ENCODE data around the gene FAM120AOS. TPM values are rescaled to one million over a fixed set of nuclear protein-coding genes. Genes with fewer than 3 reads are reported as not detected.

FAM120AOS gene
- total and polyA plus RNA-seq, 8 donors, result 41.2 to 60.0 (median 55.6) TPM

GRCh38 chr9:93496285-93496684 is 42.9 kb upstream of the FAM120AOS start:
- intact Hi-C loops (cut with DNase I), result no loop called here
- Histone ChIP-seq H3K9me3 (no peaks in the 10 kb centered on the region), H3K27me3 (no peaks in the 10 kb centered on the region), H3K27ac (no peak overlapping the region), H3K4me1 (peaks cover 0 to 29% of the 10 kb centered on the region in 2 donors), H3K4me3 (no peak overlapping the region), H3K36me3 (peaks cover 0 to 63% of the 10 kb centered on the region in 2 donors)
- DNase-seq, result no peak
- ATAC-seq, result no peak
- no peak for TF ChIP-seq CTCF (IDR thresholded peaks at IDR 0.05)

DNA sequence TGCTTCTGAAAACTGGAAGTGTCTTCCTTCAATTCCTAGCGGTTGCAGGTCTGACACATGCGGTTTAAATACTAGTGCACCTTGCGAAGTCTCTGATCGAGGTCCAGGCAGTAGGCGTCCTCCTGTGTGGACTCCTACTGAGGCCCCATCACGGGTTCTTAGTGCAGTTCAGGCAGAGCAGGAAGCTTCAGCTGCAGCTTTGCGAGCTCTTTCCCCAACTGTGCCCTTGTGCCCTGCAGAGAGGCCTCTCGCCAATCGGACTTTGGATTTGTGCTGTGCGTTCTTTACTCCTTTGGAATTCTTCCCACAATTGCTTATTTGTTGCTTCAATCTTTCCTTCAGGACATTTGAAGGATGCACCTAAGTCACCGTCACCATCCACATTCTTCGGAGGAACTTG is 40.6 kb upstream of the FAM120AOS start:
- H3K27me3 ChIP-seq, result no peaks in the 10 kb centered on the region
- H3K4me1 ChIP-seq, result peaks cover 0 to 29% of the 10 kb centered on the region in 2 donors
- no peak for TF ChIP-seq CTCF (IDR thresholded peaks at IDR 0.05)
- H3K36me3 ChIP-seq, result peaks cover 0 to 50% of the 10 kb centered on the region in 2 donors
- H3K4me3 ChIP-seq, result no peak overlapping the region
- no peak for DNase-seq
- no peak overlapping the region for H3K27ac ChIP-seq
- ATAC-seq, result no peak
- H3K9me3 ChIP-seq, result no peaks in the 10 kb centered on the region
- intact Hi-C loops (cut with DNase I), result no loop called here

- H3K27me3 ChIP-seq, result no peaks in the 10 kb centered on the region
- no peak overlapping the region for H3K27ac ChIP-seq
- intact Hi-C loops (cut with DNase I), result no loop called here
- no peaks in the 10 kb centered on the region for H3K9me3 ChIP-seq
- DNase-seq (no peak), ATAC-seq (no peak)
- H3K36me3 ChIP-seq, result peaks cover 0 to 34% of the 10 kb centered on the region in 2 donors
- TF ChIP-seq CTCF (IDR thresholded peaks at IDR 0.05), result no peak
- H3K4me3 ChIP-seq, result no peak overlapping the region
- peaks cover 0 to 32% of the 10 kb centered on the region in 2 donors for H3K4me1 ChIP-seq
These were observed 38.9 kb upstream of the FAM120AOS start for GRCh38 chr9:93492327-93492726.

- DNase-seq (no peak), ATAC-seq (no peak)
- Histone ChIP-seq H3K27ac (no peak overlapping the region), H3K9me3 (no peaks in the 10 kb centered on the region), H3K27me3 (no peaks in the 10 kb centered on the region), H3K36me3 (peaks cover 0 to 29% of the 10 kb centered on the region in 2 donors), H3K4me1 (peaks cover 0 to 32% of the 10 kb centered on the region in 2 donors), H3K4me3 (no peak overlapping the region)
- intact Hi-C loops (cut with DNase I), result no loop called here
- TF ChIP-seq CTCF (IDR thresholded peaks at IDR 0.05), result no peak
These were observed 38.3 kb upstream of the FAM120AOS start for GRCh38 chr9:93491593-93492232.

DNA sequence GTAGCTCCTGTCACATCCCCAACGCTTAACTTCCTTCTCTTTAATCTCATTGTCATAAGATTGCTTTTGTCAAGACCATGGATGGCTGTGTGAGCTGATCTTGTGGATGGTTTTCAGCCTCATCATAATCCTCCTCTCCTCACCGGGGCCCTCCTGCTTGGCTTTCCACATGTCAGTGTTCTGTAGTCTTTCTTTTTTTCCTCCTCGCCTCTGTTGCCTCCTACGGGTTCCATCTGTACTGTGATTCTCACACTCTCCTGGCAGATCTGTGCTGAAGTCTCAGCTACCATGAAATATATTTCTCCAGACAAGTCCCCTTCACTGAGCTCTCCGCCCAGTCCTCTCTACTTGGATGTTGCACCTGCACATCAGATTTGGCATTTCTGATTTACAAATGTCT is 34.9 kb upstream of the FAM120AOS start:
- no peak for TF ChIP-seq CTCF (IDR thresholded peaks at IDR 0.05)
- H3K4me1 ChIP-seq, result peaks cover 0 to 26% of the 10 kb centered on the region in 2 donors
- DNase-seq (no peak), ATAC-seq (no peak)
- H3K27ac ChIP-seq, result no peak overlapping the region
- no peaks in the 10 kb centered on the region for H3K27me3 ChIP-seq
- intact Hi-C loops (cut with DNase I), result no loop called here
- H3K4me3 ChIP-seq, result no peak overlapping the region
- H3K9me3 ChIP-seq, result no peaks in the 10 kb centered on the region
- peaks cover 0 to 21% of the 10 kb centered on the region in 2 donors for H3K36me3 ChIP-seq
